ENCODE data around the gene VTI1A.

- TF ChIP-seq, protein P1, sequence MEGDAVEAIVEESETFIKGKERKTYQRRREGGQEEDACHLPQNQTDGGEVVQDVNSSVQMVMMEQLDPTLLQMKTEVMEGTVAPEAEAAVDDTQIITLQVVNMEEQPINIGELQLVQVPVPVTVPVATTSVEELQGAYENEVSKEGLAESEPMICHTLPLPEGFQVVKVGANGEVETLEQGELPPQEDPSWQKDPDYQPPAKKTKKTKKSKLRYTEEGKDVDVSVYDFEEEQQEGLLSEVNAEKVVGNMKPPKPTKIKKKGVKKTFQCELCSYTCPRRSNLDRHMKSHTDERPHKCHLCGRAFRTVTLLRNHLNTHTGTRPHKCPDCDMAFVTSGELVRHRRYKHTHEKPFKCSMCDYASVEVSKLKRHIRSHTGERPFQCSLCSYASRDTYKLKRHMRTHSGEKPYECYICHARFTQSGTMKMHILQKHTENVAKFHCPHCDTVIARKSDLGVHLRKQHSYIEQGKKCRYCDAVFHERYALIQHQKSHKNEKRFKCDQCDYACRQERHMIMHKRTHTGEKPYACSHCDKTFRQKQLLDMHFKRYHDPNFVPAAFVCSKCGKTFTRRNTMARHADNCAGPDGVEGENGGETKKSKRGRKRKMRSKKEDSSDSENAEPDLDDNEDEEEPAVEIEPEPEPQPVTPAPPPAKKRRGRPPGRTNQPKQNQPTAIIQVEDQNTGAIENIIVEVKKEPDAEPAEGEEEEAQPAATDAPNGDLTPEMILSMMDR (IDR thresholded peaks at IDR 0.05) = no peak
- no peak for TF ChIP-seq POLR2A (IDR thresholded peaks at IDR 0.05)
Observed at GRCh38 chr10:112832959-112833358, 385.9 kb downstream of the VTI1A start.

Data from esophagus squamous epithelium (tissue), 4 donors.